HUES64 (cell line): ENCODE data around the gene RERE.
"Not testable (repeated sequence)": the region's sequence is repeated elsewhere in the genome, so short reads cannot be mapped to it uniquely, and the experiment has no call there.

ENCODE experiments used
- H3K27ac ChIP-seq: 2 replicates; pipeline ENCODE4 v1.7.0; 2013; ENCODE audit warnings: low read depth, low read length, inconsistent platforms
- H3K27me3 ChIP-seq: 2 replicates; pipeline ENCODE4 v1.6.1; 2013; ENCODE audit warnings: mild to moderate bottlenecking, low read length; ENCODE audit not compliant: insufficient read depth
- H3K36me3 ChIP-seq: 2 replicates; pipeline ENCODE4 v1.6.1; 2013; ENCODE audit warnings: mild to moderate bottlenecking, low read length; ENCODE audit not compliant: insufficient read depth
- H3K4me1 ChIP-seq: 2 replicates; pipeline ENCODE4 v1.6.1; 2013; ENCODE audit warnings: mild to moderate bottlenecking, low read length, moderate library complexity; ENCODE audit not compliant: insufficient read depth
- H3K4me3 ChIP-seq: 2 replicates; pipeline ENCODE4 v1.5.1; 2013; ENCODE audit warnings: mild to moderate bottlenecking, low read length, moderate library complexity
- H3K9ac ChIP-seq: 2 replicates; pipeline ENCODE4 v1.6.1; 2013; ENCODE audit warnings: mild to moderate bottlenecking, low read depth, low read length
- H3K9me3 ChIP-seq: 2 replicates; pipeline ENCODE4 v1.6.1; 2013; ENCODE audit warnings: low read depth, low read length; ENCODE audit not compliant: insufficient read depth
- WGBS: fragments of 150-250, 120-280 bp; methylation state at CpG from one replicate; pipeline ENCODE4 v1.1.7; 2013; ENCODE audit warnings: missing lambda C conversion rate; 5-methylcytosine and 5-hydroxymethylcytosine counted together

Gene RERE

DNA sequence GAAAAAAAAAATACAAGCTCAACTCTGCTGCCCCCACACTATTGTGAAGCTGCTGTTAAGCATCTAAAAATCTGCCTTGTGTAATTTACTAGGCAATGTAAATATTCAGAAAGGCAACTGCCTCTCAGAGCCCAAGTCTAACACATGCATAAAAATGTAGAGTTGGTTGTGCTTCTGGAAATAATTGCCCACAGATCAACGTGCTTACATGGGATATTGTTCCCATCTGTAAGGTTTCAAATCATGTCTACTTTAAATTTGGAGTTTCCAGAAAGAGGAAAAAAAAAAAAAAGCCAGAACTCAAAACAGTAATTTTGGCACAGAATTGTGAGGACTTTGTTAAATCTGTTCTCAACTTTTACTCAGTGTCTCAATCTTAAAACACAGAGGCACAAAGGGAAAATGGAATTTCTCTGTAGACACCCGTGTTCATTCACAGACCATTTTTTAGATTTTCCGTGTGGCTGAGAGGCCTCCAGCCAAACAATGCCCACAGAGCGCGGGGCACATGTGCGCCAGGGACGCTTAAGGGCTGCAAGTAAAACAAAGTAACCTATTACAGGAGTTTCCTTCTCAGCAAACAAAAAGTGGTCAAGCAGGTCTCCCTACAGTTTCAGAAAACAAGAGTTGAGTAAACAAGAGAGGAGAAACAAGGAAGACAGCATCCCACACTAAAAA lies 115.5 kb downstream of the RERE start:
- H3K9ac ChIP-seq = peak overlapping the region; percentile 93
- no peaks in the 10 kb centered on the region for H3K36me3 ChIP-seq
- peak overlapping the region; percentile 89 for H3K27ac ChIP-seq
- no peaks in the 10 kb centered on the region for H3K27me3 ChIP-seq
- 1% methylated on average over 7 of the region's 7 CpGs for WGBS
- peak overlapping the region; percentile 73 for H3K4me3 ChIP-seq
- no peaks in the 10 kb centered on the region for H3K9me3 ChIP-seq
- peaks cover 55% of the 10 kb centered on the region for H3K4me1 ChIP-seq

DNA sequence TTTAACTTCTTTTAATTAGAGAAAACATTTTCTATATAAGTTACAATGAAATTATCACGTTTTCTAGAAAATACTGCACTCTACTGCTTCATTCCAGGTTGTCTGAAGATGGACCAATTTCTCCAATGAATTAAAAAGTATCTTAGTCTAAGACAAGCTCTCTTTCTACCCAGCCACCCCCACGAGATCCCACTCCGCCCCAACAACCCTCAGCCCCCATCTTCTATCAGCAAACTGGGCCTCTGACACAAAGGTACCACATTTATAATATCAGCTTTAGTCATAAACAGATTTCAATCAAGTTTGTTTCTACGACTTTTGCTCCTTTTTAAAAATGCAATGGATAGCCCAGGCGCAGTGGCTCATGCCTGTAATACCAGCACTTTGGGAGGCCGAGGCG lies 117.8 kb downstream of the RERE start:
- WGBS = 93% methylated on average over 7 of the region's 7 CpGs
- H3K36me3 ChIP-seq = no peaks in the 10 kb centered on the region
- H3K4me3 ChIP-seq = no peak overlapping the region
- H3K27ac ChIP-seq = no peak overlapping the region
- H3K9me3 ChIP-seq = no peaks in the 10 kb centered on the region
- no peak overlapping the region for H3K9ac ChIP-seq
- no peaks in the 10 kb centered on the region for H3K27me3 ChIP-seq
- H3K4me1 ChIP-seq = peaks cover 55% of the 10 kb centered on the region

DNA sequence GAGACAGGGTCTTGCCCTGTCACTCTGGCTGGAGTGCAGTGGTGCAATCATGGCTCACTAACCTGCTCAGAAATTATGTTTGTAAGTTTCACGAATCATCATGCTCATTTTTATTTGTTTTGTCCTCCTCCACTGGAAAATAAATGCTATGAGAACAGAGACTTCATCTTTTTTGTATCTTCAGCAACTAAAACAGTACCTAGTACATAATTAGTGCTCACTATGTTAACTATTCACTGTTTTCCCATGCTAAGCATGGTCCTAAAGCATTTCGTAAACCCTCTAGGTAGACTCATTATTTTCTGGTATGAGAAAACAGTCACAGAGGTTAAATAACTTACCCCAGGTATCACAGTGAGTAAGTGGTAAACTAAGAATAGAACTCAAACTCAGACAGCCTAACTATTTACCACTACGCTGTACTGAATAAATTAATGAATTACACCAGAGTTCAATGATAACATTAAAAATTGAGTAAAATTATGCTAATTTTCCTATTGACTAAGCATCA lies 118.4 kb downstream of the RERE start:
- H3K36me3 ChIP-seq = no peaks in the 10 kb centered on the region
- peaks cover 53% of the 10 kb centered on the region for H3K4me1 ChIP-seq
- no peaks in the 10 kb centered on the region for H3K9me3 ChIP-seq
- H3K27me3 ChIP-seq = no peaks in the 10 kb centered on the region
- H3K27ac ChIP-seq = no peak overlapping the region
- 97% methylated on average over 2 of the region's 3 CpGs for WGBS
- no peak overlapping the region for H3K9ac ChIP-seq
- H3K4me3 ChIP-seq = no peak overlapping the region

DNA sequence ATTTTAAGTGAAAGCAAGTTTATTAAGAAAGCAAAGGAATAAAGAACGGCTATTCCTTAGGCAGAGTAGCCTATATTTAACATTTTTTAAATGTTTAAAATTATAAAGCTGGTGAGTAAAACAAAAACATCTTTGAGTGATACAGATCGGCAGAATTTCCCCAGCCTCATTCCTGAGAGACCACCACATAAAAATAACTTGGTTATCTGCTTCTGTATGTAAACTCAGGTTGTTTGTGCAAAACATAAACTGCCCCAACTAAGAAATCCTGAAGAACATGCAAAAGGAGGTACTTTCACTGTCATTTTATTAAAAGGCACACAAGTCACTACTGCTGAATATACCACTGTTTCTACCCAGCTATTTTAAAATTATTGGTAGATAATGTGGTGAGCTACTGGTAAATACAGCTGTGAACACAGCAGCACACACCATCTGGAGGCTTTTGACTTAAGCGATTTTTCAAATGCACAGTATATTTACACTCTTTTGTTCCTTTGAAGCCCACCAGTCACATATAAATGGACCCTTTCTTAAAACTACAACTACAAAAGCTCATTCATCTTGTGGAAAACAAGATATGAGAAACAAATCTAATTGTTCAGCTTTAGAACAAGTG lies 119.3 kb downstream of the RERE start:
- Histone ChIP-seq H3K4me3 (no peak overlapping the region), H3K9me3 (no peaks in the 10 kb centered on the region), H3K27me3 (no peaks in the 10 kb centered on the region), H3K9ac (no peak overlapping the region), H3K4me1 (peaks cover 55% of the 10 kb centered on the region), H3K27ac (no peak overlapping the region), H3K36me3 (no peaks in the 10 kb centered on the region)
- WGBS = 90% methylated on average over 2 of the region's 3 CpGs

DNA sequence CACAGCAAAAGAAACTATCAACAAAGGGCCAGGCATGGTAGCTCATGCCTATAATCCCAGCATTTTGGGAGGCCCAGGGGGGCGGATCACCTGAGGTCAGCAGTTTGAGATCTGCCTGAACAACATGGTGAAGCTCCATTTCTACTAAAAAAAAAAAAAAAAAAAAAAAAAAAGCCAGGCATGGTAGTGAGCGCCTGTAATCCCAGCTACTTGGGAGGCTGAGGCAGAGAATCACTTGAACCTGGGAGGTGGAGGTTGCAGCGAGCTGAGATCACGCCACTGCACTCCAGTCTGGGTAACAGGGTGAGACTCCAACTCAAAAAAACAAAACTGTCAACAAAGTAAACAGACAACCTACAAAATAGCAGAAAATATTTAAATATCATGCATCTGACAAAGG lies 122.0 kb downstream of the RERE start:
- peaks cover 56% of the 10 kb centered on the region for H3K4me1 ChIP-seq
- WGBS = 78% methylated on average over 4 of the region's 4 CpGs
- H3K36me3 ChIP-seq, H3K9me3 ChIP-seq, H3K27me3 ChIP-seq, H3K4me3 ChIP-seq, H3K9ac ChIP-seq, H3K27ac ChIP-seq: not testable (repeated sequence)

DNA sequence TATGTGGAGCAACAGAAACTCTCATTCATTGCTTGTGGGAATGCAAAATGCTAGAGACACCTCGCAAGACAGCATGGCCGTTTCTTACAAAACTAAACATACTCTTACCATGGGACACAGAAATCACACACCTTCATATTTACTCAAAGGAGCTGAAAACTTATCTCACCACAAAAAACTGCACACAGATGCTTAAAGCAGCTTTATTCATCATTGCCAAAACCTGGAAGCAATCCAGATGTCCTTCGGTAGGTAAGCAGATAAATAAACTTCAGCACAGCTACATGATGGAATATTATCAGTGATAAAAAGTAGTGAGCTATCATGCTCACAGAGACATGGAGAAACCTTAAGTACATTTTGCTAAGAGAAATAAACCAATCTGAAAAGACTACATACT lies 124.3 kb downstream of the RERE start:
- peaks cover 50% of the 10 kb centered on the region for H3K4me1 ChIP-seq
- WGBS = 96% methylated on average over 3 of the region's 3 CpGs
- H3K9me3 ChIP-seq = no peaks in the 10 kb centered on the region
- H3K36me3 ChIP-seq = no peaks in the 10 kb centered on the region
- H3K9ac ChIP-seq = no peak overlapping the region
- H3K27me3 ChIP-seq = no peaks in the 10 kb centered on the region
- no peak overlapping the region for H3K4me3 ChIP-seq
- H3K27ac ChIP-seq = no peak overlapping the region

DNA sequence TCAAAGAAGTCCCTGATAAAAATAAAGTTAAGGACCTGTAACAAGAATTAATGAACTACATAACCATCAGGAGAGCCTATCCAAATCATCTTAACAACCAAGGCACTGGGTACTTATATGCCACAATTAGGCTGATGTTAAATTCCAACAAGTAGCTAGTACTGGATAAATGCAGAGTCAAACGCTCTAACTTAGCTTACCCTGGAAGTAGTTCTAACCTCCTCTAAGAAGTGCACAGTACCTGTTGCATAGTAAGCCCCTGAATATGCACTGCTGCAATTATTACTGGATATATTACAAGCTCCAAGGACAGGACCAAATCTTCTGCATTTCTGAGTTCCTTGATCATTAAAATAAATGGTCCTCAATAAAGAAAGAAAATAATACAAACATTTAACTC lies 125.8 kb downstream of the RERE start:
- H3K27me3 ChIP-seq = no peaks in the 10 kb centered on the region
- no peak overlapping the region for H3K27ac ChIP-seq
- H3K9ac ChIP-seq = no peak overlapping the region
- H3K9me3 ChIP-seq = no peaks in the 10 kb centered on the region
- H3K36me3 ChIP-seq = no peaks in the 10 kb centered on the region
- no peak overlapping the region for H3K4me3 ChIP-seq
- WGBS = 92% methylated on average over 1 of the region's 1 CpG
- peaks cover 46% of the 10 kb centered on the region for H3K4me1 ChIP-seq

DNA sequence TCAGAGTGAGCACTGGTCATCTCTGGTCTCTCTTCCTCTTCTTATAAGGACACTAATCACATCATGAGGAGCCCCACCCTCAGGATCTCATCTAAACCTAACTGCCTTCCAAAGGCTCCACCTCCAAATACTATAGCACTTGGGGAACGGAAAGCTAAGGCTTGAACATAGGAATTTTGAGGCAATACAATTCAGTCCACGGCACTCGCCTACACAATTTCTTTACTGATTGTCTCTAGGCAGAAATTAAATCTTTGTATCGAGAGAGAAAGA lies 127.3 kb downstream of the RERE start:
- Histone ChIP-seq H3K4me3 (no peak overlapping the region), H3K27ac (no peak overlapping the region), H3K9me3 (no peaks in the 10 kb centered on the region), H3K36me3 (no peaks in the 10 kb centered on the region), H3K27me3 (no peaks in the 10 kb centered on the region), H3K9ac (no peak overlapping the region), H3K4me1 (peaks cover 37% of the 10 kb centered on the region)
- 97% methylated on average over 4 of the region's 4 CpGs for WGBS

DNA sequence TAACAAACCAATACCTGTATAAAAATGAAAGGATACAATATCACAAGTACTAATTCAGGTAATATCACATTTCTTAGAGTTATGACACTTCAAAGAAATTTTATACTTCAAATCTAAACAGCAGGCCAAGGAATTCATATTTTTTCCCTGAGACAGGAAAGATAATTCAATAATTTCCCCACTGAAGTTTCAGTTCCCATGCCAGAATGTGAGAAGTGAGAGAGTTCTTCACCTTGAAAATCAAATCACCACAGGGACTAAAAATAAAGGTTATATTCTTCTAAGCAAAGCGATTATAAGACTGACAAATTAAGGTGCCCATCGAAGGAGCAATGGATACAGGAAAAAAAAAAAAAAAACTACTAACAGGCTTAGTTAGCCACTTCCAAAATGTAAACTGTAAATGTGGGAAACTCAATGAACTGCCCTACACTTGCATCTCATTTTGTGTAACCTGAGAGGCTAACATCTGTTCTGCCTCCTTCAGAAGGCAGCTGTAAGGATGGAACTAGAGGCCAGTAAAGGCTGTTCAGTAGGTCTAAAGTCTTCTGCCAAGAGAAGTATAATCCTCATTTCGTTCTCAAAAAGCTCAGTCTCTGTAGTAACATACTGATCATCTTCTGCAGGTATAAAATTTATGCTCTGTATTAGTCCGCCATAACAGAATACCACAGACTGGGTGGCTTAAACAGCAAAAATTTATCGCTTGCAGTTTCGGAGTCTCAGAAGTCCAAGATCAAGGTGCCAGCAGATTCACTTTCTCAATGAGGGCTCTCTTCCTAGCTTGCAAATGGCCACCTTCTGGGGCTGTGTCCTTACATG lies 127.8 kb downstream of the RERE start:
- Histone ChIP-seq H3K36me3 (no peaks in the 10 kb centered on the region), H3K9ac (no peak overlapping the region), H3K4me3 (no peak overlapping the region), H3K4me1 (peaks cover 37% of the 10 kb centered on the region), H3K27ac (no peak overlapping the region), H3K9me3 (no peaks in the 10 kb centered on the region), H3K27me3 (no peaks in the 10 kb centered on the region)
- WGBS = 93% methylated on average over 4 of the region's 6 CpGs

DNA sequence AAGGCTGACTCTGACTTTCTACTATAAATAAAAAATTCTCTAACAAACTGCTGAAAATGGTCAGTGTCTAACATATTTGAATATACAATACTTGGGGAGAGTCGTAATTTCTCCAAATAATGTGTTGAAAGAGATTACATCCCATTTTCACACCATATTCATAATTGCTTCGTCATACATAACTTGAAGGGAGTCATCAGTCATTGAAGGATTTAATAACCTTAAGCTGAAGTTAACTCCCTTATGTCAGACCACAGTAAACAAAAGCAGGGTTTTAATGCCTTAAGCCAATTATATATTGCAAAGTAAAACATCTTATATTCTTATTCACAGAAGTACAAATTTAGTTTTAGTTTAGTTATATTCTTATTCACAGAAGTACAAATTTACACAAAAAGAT lies 129.9 kb downstream of the RERE start:
- Histone ChIP-seq H3K4me1 (peaks cover 41% of the 10 kb centered on the region), H3K9ac (no peak overlapping the region), H3K27ac (no peak overlapping the region), H3K4me3 (no peak overlapping the region), H3K9me3 (no peaks in the 10 kb centered on the region), H3K27me3 (no peaks in the 10 kb centered on the region), H3K36me3 (no peaks in the 10 kb centered on the region)
- 100% methylated on average over 1 of the region's 2 CpGs for WGBS

DNA sequence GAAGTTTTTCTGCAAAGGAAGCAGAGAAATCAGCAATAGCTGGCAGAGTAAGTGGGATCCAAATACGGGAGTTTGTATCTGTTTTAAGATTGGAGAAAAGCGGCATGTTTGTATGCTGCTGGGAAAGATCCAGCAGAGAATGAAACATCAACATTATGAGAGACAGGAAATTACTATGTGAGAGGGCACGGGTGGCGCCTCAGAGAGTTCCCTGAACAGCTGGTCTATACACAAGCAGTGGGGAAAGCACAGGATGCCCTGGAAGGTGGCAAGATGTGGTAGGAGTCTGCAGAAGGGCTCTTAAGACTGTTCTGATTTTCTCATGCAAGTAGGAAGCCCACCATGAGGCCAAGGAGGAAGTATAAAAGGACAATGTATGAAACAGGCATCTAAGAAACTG lies 130.4 kb downstream of the RERE start:
- Histone ChIP-seq H3K36me3 (no peaks in the 10 kb centered on the region), H3K27ac (no peak overlapping the region), H3K27me3 (no peaks in the 10 kb centered on the region), H3K9me3 (no peaks in the 10 kb centered on the region), H3K4me1 (peaks cover 45% of the 10 kb centered on the region), H3K4me3 (no peak overlapping the region), H3K9ac (no peak overlapping the region)
- WGBS = 93% methylated on average over 4 of the region's 4 CpGs
